H1 (cell line): ENCODE measurements around the gene GEN1. TPM values are rescaled to one million over a fixed set of nuclear protein-coding genes. Genes with fewer than 3 reads are reported as not detected.

ENCODE experiments used
- CTCF ChIA-PET: fragments of 300-600 bp; sonication (Branson Sonifier 250); formaldehyde crosslinking; loops from one replicate; lab custom pipeline; 2021; ENCODE audit not compliant: partially characterized antibody; lab: Charles Lee
- POLR2A ChIA-PET: fragments of 300-600 bp; sonication (Branson Sonifier 250); formaldehyde crosslinking; loops from one replicate; lab custom pipeline; 2021; ENCODE audit warnings: inconsistent platforms; ENCODE audit not compliant: partially characterized antibody; lab: Charles Lee
- DNase-seq, 2 experiments: peaks; one replicate each; pipeline versions ENCODE4 v3.0.0 to v3.0.0-alpha.2; 2010 to 2022; ENCODE audit warnings: low spot score in 2 of 2, low read depth in 1 of 2, mixed read lengths in 1 of 2
- FAIRE-seq: peaks from 2 replicates; lab custom pipeline; 2011; peaks lifted over from hg19 to GRCh38; lab: Jason Lieb, UNC
- H2AFZ ChIP-seq: 2 replicates; pipeline ENCODE4 v1.8.1; 2012; ENCODE audit warnings: low read length, inconsistent platforms
- H2AK5ac ChIP-seq: 2 replicates; pipeline ENCODE4 v1.6.1; 2013; ENCODE audit warnings: low read depth, low read length
- H2BK120ac ChIP-seq: replicated peaks from 2 replicates; pipeline ENCODE3; 2013; ENCODE audit warnings: low read depth, low read length, inconsistent platforms
- H2BK12ac ChIP-seq: 2 replicates; pipeline ENCODE4 v1.6.1; 2013; ENCODE audit warnings: low read depth, low read length
- H2BK15ac ChIP-seq: 2 replicates; pipeline ENCODE4 v1.6.1; 2013; ENCODE audit warnings: low read length
- H2BK20ac ChIP-seq: 2 replicates; pipeline ENCODE4 v1.6.1; 2013; ENCODE audit warnings: low read length
- H2BK5ac ChIP-seq: 2 replicates; pipeline ENCODE4 v1.6.1; 2013; ENCODE audit warnings: low read depth, low read length
- H3K14ac ChIP-seq: 2 replicates; pipeline ENCODE4 v1.6.1; 2013; ENCODE audit warnings: inconsistent platforms; ENCODE audit not compliant: insufficient read length
- H3K18ac ChIP-seq: 2 replicates; pipeline ENCODE4 v1.6.1; 2013; ENCODE audit warnings: low read length; ENCODE audit errors: extremely low read depth
- H3K23ac ChIP-seq: 2 replicates; pipeline ENCODE4 v1.6.1; 2013; ENCODE audit warnings: inconsistent platforms; ENCODE audit not compliant: insufficient read length
- H3K23me2 ChIP-seq: 2 replicates; pipeline ENCODE4 v1.6.1; 2013; ENCODE audit warnings: low read depth, low read length
- H3K27ac ChIP-seq: 2 replicates; pipeline ENCODE4 v1.6.1; 2011; ENCODE audit warnings: low read depth, low read length, inconsistent platforms
- H3K27me3 ChIP-seq, 4 experiments: replicated peaks in 1 of 4; 1 replicate in 1 of 4; 2 replicates in 3 of 4; pipeline versions ENCODE4 v1.6.1 to v1.8.1; 2011 to 2013; ENCODE audit warnings: low read length in 3 of 4, mild to moderate bottlenecking in 3 of 4, inconsistent platforms in 2 of 4, mixed read lengths in 2 of 4, moderate library complexity in 1 of 4; ENCODE audit not compliant: control insufficient read depth in 3 of 4, insufficient read depth in 3 of 4; ENCODE audit errors: extremely low read depth in 1 of 4
- H3K36me3 ChIP-seq, 4 experiments: 2 replicates each; pipeline versions ENCODE4 v1.6.1 to v1.8.1; 2011 to 2013; ENCODE audit warnings: mild to moderate bottlenecking in 4 of 4, low read length in 3 of 4, moderate library complexity in 2 of 4, control low read depth in 1 of 4, inconsistent platforms in 1 of 4; ENCODE audit not compliant: insufficient read depth in 4 of 4, control insufficient read depth in 2 of 4
- H3K4ac ChIP-seq: replicated peaks from 2 replicates; pipeline ENCODE3; 2013; ENCODE audit warnings: low read length, low read depth, mixed read lengths, inconsistent platforms; ENCODE audit not compliant: insufficient read length
- H3K4me1 ChIP-seq, 4 experiments: replicated peaks in 1 of 4; 1 replicate in 1 of 4; 2 replicates in 3 of 4; pipeline versions ENCODE4 v1.6.1 to v1.8.1; 2011 to 2013; ENCODE audit warnings: low read length in 3 of 4, inconsistent platforms in 2 of 4, mixed read lengths in 1 of 4; ENCODE audit not compliant: insufficient read depth in 4 of 4, control insufficient read depth in 3 of 4
- H3K4me2 ChIP-seq, 2 experiments: 2 replicates each; pipeline versions ENCODE4 v1.6.1 to v1.8.1; 2011 to 2013; ENCODE audit warnings: low read depth in 2 of 2, low read length in 2 of 2, control low read depth in 1 of 2, inconsistent platforms in 1 of 2, mild to moderate bottlenecking in 1 of 2; ENCODE audit not compliant: insufficient read depth in 1 of 2
- H3K4me3 ChIP-seq, 4 experiments: fragments of 200-600, 300-600 bp in 1 of 4; sonication (generic), shearing (Covaris generic), sonication (Bioruptor Twin) in 1 of 4; 2 replicates each; pipeline versions ENCODE4 v1.5.1 to v1.8.1; 2011 to 2016; ENCODE audit warnings: low read length in 4 of 4, low read depth in 3 of 4, control low read depth in 2 of 4, inconsistent platforms in 2 of 4, mild to moderate bottlenecking in 2 of 4, mixed read lengths in 1 of 4, moderate library complexity in 1 of 4; ENCODE audit not compliant: insufficient read depth in 2 of 4; ENCODE audit errors: extremely low read depth in 1 of 4
- H3K56ac ChIP-seq: replicated peaks from 2 replicates; pipeline ENCODE3; 2013; ENCODE audit warnings: low read depth, mild to moderate bottlenecking, mixed read lengths, low read length, inconsistent platforms; ENCODE audit not compliant: insufficient read length
- H3K79me1 ChIP-seq: 2 replicates; pipeline ENCODE4 v1.6.1; 2013; ENCODE audit warnings: low read depth, low read length, control low read depth
- H3K79me2 ChIP-seq, 2 experiments: 2 replicates each; pipeline versions ENCODE4 v1.6.1 to v1.8.1; 2012 to 2013; ENCODE audit warnings: low read length in 2 of 2, mild to moderate bottlenecking in 2 of 2, inconsistent platforms in 1 of 2; ENCODE audit not compliant: insufficient read depth in 2 of 2, control insufficient read depth in 1 of 2
- H3K9ac ChIP-seq, 4 experiments: replicated peaks in 1 of 4; 1 replicate in 1 of 4; 2 replicates in 3 of 4; pipeline versions ENCODE4 v1.6.1 to v1.8.1; 2011 to 2013; ENCODE audit warnings: low read depth in 3 of 4, low read length in 3 of 4, control low read depth in 2 of 4, mild to moderate bottlenecking in 2 of 4, moderate library complexity in 2 of 4, inconsistent platforms in 1 of 4; ENCODE audit errors: extremely low read depth in 1 of 4
- H3K9me3 ChIP-seq, 2 experiments: 2 replicates each; pipeline versions ENCODE4 v1.6.1 to v1.8.1; 2012 to 2013; ENCODE audit warnings: mild to moderate bottlenecking in 2 of 2, moderate library complexity in 2 of 2, control low read depth in 1 of 2, inconsistent platforms in 1 of 2, low read depth in 1 of 2, low read length in 1 of 2, mixed read lengths in 1 of 2; ENCODE audit not compliant: insufficient read depth in 2 of 2
- H4K20me1 ChIP-seq, 2 experiments: replicated peaks in 1 of 2; 2 replicates each; pipeline versions ENCODE3 to v1.8.1; 2011 to 2013; ENCODE audit warnings: inconsistent platforms in 2 of 2, low read length in 2 of 2, mild to moderate bottlenecking in 1 of 2; ENCODE audit not compliant: insufficient read depth in 2 of 2, control insufficient read depth in 1 of 2
- H4K5ac ChIP-seq: 2 replicates; pipeline ENCODE4 v1.6.1; 2013; ENCODE audit warnings: low read length, low read depth, mixed read lengths, inconsistent platforms; ENCODE audit not compliant: insufficient read length
- H4K8ac ChIP-seq: 2 replicates; pipeline ENCODE4 v1.8.0; 2013; ENCODE audit warnings: mild to moderate bottlenecking, moderate library complexity, low read length, inconsistent platforms; ENCODE audit not compliant: insufficient read depth; ENCODE audit errors: extremely low read depth
- H4K91ac ChIP-seq: replicated peaks from 2 replicates; pipeline ENCODE3; 2013; ENCODE audit warnings: low read length, mixed read lengths, inconsistent platforms; ENCODE audit not compliant: insufficient read length
- ATF3 ChIP-seq: IDR thresholded peaks from 2 replicates; pipeline ENCODE4 v1.6.1; 2011; ENCODE audit warnings: low read depth, mild to moderate bottlenecking, low read length; ENCODE audit not compliant: insufficient read depth
- BRCA1 ChIP-seq: IDR thresholded peaks from 2 replicates; pipeline ENCODE4 v1.6.1; 2012; ENCODE audit warnings: low read depth, low read length, improper control_type of control experiment
- CEBPB ChIP-seq: IDR thresholded peaks from 2 replicates; pipeline ENCODE4 v1.6.1; 2012; ENCODE audit warnings: low read depth, low read length
- CHD1 ChIP-seq: IDR thresholded peaks from 2 replicates; pipeline ENCODE4 v1.6.1; 2012; ENCODE audit warnings: low read depth, low read length, improper control_type of control experiment
- KDM1A ChIP-seq: fragments of 200-600, 300-600 bp; sonication (generic); IDR thresholded peaks from 2 replicates; pipeline ENCODE4 v1.7.1; 2016; ENCODE audit warnings: mild to moderate bottlenecking, low read length, borderline replicate concordance
- POU5F1 ChIP-seq: IDR thresholded peaks from 2 replicates; pipeline ENCODE4 v1.6.1; 2011; ENCODE audit warnings: low read depth, mild to moderate bottlenecking, low read length, moderate library complexity
- RAD21 ChIP-seq, 2 experiments: IDR thresholded peaks in 1 of 2; conservative IDR thresholded peaks in 1 of 2; 2 replicates each; pipeline ENCODE4 v1.6.1; 2011; ENCODE audit warnings: low read depth in 2 of 2, low read length in 2 of 2, improper control_type of control experiment in 1 of 2, inconsistent platforms in 1 of 2, mild to moderate bottlenecking in 1 of 2, moderate library complexity in 1 of 2
- SP1 ChIP-seq: IDR thresholded peaks from 2 replicates; pipeline ENCODE4 v1.6.1; 2011; ENCODE audit warnings: low read depth, low read length
- WGBS, 2 experiments: shearing (Covaris generic) in 1 of 2; methylation state at CpG; one replicate each; pipeline versions ENCODE4 v1.1.6 to v1.1.7; 2013 to 2015; ENCODE audit warnings: low lambda C conversion rate in 2 of 2, mixed read lengths in 2 of 2, inconsistent platforms in 1 of 2, low coverage in 1 of 2, missing lambda C conversion rate in 1 of 2; ENCODE audit not compliant: insufficient replicate concordance in 2 of 2, insufficient coverage in 1 of 2, insufficient read length in 1 of 2; ENCODE audit errors: extremely low coverage in 1 of 2, missing lambda C conversion rate in 1 of 2; 5-methylcytosine and 5-hydroxymethylcytosine counted together
- polyA plus RNA-seq, 7 experiments: library from polyadenylated mRNA; depleted of rRNA in 3 of 7; stranded (reverse) in 5 of 7; unstranded in 2 of 7; fragments of >200 nt in 5 of 7; fragments of 200-250 nt in 2 of 7; gene quantifications; 1 replicate in 5 of 7; 2 replicates in 1 of 7; 4 replicates in 1 of 7; pipeline versions ENCODE4 v1.2.1 to v1.2.3, GENCODE V29; 2011 to 2013; ENCODE audit warnings: missing spikeins in 2 of 7, mixed read lengths in 2 of 7
- total RNA-seq: library from RNA; stranded (reverse); fragmentation: NEBNext Ultra II Directional; extraction: Animal tissue kit (Norgen Biotek cat#: 25700); gene quantifications from 2 replicates; pipeline ENCODE4 v1.2.1, GENCODE V29; 2021

Gene GEN1
- total and polyA plus RNA-seq, 2 of the 8 experiments (the other 6 are each of a cell fraction or from before 2014, with no cell fraction given) = 6.9 to 19.2 TPM

DNA sequence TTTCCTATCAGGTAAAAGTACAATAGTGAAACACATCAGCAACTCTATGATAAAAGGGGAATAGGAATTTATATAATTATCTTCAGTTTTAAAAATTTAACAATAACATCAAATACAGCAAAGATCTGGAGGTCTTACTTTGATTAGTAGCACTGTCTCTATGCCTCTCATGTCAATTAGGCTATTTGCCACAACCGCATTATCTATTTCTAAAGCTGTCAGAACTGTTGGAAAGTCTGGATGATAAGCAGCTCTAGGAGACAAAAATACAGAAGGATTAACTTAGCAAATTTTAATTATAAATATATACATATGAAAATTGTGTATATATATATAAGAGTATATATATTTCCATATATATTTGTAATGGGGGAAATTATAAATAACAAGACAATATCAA is 45.4 kb upstream of the GEN1 start:
- POLR2A ChIA-PET = no interaction called here
- no peak overlapping the region for H4K8ac ChIP-seq

More for the DNA sequence above, 45.4 kb upstream of the GEN1 start:
- no peak overlapping the region for H3K9ac ChIP-seq
- no peak for DNase-seq
- peaks cover 1% of the 10 kb centered on the region in 2 experiments for H4K20me1 ChIP-seq
- no peak overlapping the region for H4K5ac ChIP-seq
- H3K4ac ChIP-seq = no peak overlapping the region
- no peak for FAIRE-seq
- no peak for TF ChIP-seq SP1
- no peak for TF ChIP-seq KDM1A
- no peak for TF ChIP-seq CHD1
- no peak for TF ChIP-seq POU5F1
- no peak for TF ChIP-seq ATF3
- TF ChIP-seq CEBPB = no peak
- TF ChIP-seq RAD21 (IDR thresholded peaks at IDR 0.05 in 1 of 2, conservative IDR thresholded peaks at IDR 0.05 in 1 of 2; ENCODE audit: low read depth in 2 of 2, low read length in 2 of 2) = no peak
- TF ChIP-seq BRCA1 = no peak
- no peaks in the 10 kb centered on the region for H3K79me1 ChIP-seq
- no peaks in the 10 kb centered on the region for H3K4me1 ChIP-seq
- H2BK120ac ChIP-seq = no peak overlapping the region
- H3K14ac ChIP-seq = no peak overlapping the region
- peaks cover 7 to 90% (median 35%) of the 10 kb centered on the region in 4 experiments for H3K36me3 ChIP-seq
- H3K4me3 ChIP-seq = no peak overlapping the region
- no peak overlapping the region for H3K18ac ChIP-seq
- H2BK15ac ChIP-seq = no peak overlapping the region
- H3K79me2 ChIP-seq = no peaks in the 10 kb centered on the region
- no peaks in the 10 kb centered on the region for H3K27me3 ChIP-seq
- no peak overlapping the region for H3K56ac ChIP-seq
- no peak overlapping the region for H2AFZ ChIP-seq
- no peak overlapping the region for H3K23ac ChIP-seq
- H3K27ac ChIP-seq = no peak overlapping the region
- CTCF ChIA-PET = interaction anchor here (0.9 to 1.7 kb wide), 4 partner anchors 11 to 122 kb away, joined by 3 to 12 read pairs (median 4); no protein-coding TSS in a partner anchor
- H3K4me2 ChIP-seq = no peak overlapping the region
- 90% methylated on average over 1 of the region's 1 CpG; no CpG with 5 or more reads in 1 of the 2 experiments for WGBS, 2 experiments
- no peaks in the 10 kb centered on the region for H3K9me3 ChIP-seq
- H4K91ac ChIP-seq = no peak overlapping the region
- H2BK12ac ChIP-seq = no peak overlapping the region
- no peaks in the 10 kb centered on the region for H3K23me2 ChIP-seq
- no peak overlapping the region for H2BK5ac ChIP-seq
- no peak overlapping the region for H2AK5ac ChIP-seq
- H2BK20ac ChIP-seq = no peak overlapping the region
